Liver (tissue), 9 donors: ENCODE measurements around the gene TGM5. TPM values are rescaled to one million over a fixed set of nuclear protein-coding genes. Genes with fewer than 3 reads are reported as not detected.

Source experiments
- DNase-seq: peaks from one replicate; pipeline ENCODE4 v3.0.0-alpha.2; 2017; ENCODE audit warnings: low spot score
- H3K27ac ChIP-seq, 2 donors: one replicate each; pipeline ENCODE4 v1.7.0; 2013; ENCODE audit warnings: inconsistent platforms in 2 of 2, low read length in 2 of 2, control low read depth in 1 of 2, low read depth in 1 of 2, mild to moderate bottlenecking in 1 of 2
- H3K27me3 ChIP-seq, 4 donors: one replicate each; pipeline versions ENCODE4 v1.6.1 to v1.7.0; 2013; ENCODE audit warnings: low read length in 3 of 4, inconsistent platforms in 1 of 4, mild to moderate bottlenecking in 1 of 4, moderate library complexity in 1 of 4; ENCODE audit not compliant: control insufficient read depth in 4 of 4, insufficient read depth in 4 of 4
- H3K36me3 ChIP-seq, 4 donors: one replicate each; pipeline versions ENCODE4 v1.6.1 to v1.7.0; 2013; ENCODE audit warnings: low read length in 3 of 4, mild to moderate bottlenecking in 3 of 4, low read depth in 1 of 4, moderate library complexity in 1 of 4; ENCODE audit not compliant: control insufficient read depth in 4 of 4, insufficient read depth in 3 of 4
- H3K4me1 ChIP-seq, 4 donors: one replicate each; pipeline versions ENCODE4 v1.6.1 to v1.7.0; 2013; ENCODE audit warnings: low read length in 3 of 4, mild to moderate bottlenecking in 3 of 4, moderate library complexity in 1 of 4; ENCODE audit not compliant: control insufficient read depth in 4 of 4, insufficient read depth in 4 of 4
- H3K4me3 ChIP-seq, 3 donors: one replicate each; pipeline versions ENCODE4 v1.6.1 to v1.7.0; 2013; ENCODE audit warnings: low read length in 3 of 3, control low read depth in 1 of 3, low read depth in 1 of 3, mild to moderate bottlenecking in 1 of 3
- H3K9ac ChIP-seq, 2 donors: one replicate each; pipeline ENCODE4 v1.7.0; 2013; ENCODE audit warnings: low read length in 2 of 2, mild to moderate bottlenecking in 2 of 2, moderate library complexity in 2 of 2, control low read depth in 1 of 2, low read depth in 1 of 2
- H3K9me3 ChIP-seq, 4 donors: one replicate each; pipeline versions ENCODE4 v1.6.1 to v1.7.0; 2013; ENCODE audit warnings: low read length in 3 of 4; ENCODE audit not compliant: control insufficient read depth in 4 of 4
- EGR1 ChIP-seq, 2 donors: IDR thresholded peaks; 2 replicates each; pipeline ENCODE4 v1.6.1; 2016 to 2018; ENCODE audit warnings: antibody characterized with exemption in 2 of 2, low read depth in 2 of 2
- FOXA1 ChIP-seq: IDR thresholded peaks from 2 replicates; pipeline ENCODE4 v1.6.1; 2016; ENCODE audit warnings: antibody characterized with exemption
- FOXA2 ChIP-seq: IDR thresholded peaks from 2 replicates; pipeline ENCODE4 v1.6.1; 2016; ENCODE audit warnings: antibody characterized with exemption
- GABPA ChIP-seq, 2 donors: IDR thresholded peaks in 1 of 2; conservative IDR thresholded peaks in 1 of 2; 2 replicates each; pipeline ENCODE4 v1.6.1; 2016; ENCODE audit warnings: antibody characterized with exemption in 2 of 2, mild to moderate bottlenecking in 1 of 2, moderate library complexity in 1 of 2
- HNF4A ChIP-seq, 2 donors: conservative IDR thresholded peaks; 2 replicates each; pipeline ENCODE4 v1.6.1; 2016; ENCODE audit warnings: antibody characterized with exemption in 2 of 2, mild to moderate bottlenecking in 2 of 2
- HNF4G ChIP-seq: IDR thresholded peaks from 2 replicates; pipeline ENCODE4 v1.6.1; 2016; ENCODE audit warnings: antibody characterized with exemption
- JUND ChIP-seq, 2 donors: IDR thresholded peaks; 2 replicates each; pipeline ENCODE4 v1.6.1; 2016; ENCODE audit warnings: antibody characterized with exemption in 2 of 2
- NR2F2 ChIP-seq: IDR thresholded peaks from 2 replicates; pipeline ENCODE4 v1.6.1; 2016; ENCODE audit warnings: antibody characterized with exemption
- RAD21 ChIP-seq, 2 donors: IDR thresholded peaks; 2 replicates each; pipeline ENCODE4 v1.6.1; 2016; ENCODE audit warnings: antibody characterized with exemption in 2 of 2, mild to moderate bottlenecking in 2 of 2
- RXRA ChIP-seq, 2 donors: IDR thresholded peaks; 2 replicates each; pipeline ENCODE4 v1.6.1; 2017 to 2018; ENCODE audit warnings: antibody characterized with exemption in 2 of 2, mild to moderate bottlenecking in 1 of 2
- SP1 ChIP-seq: IDR thresholded peaks from 2 replicates; pipeline ENCODE4 v1.6.1; 2018; ENCODE audit warnings: antibody characterized with exemption, mild to moderate bottlenecking
- TAF1 ChIP-seq: conservative IDR thresholded peaks from 2 replicates; pipeline ENCODE4 v1.6.1; 2016; ENCODE audit warnings: antibody characterized with exemption, mild to moderate bottlenecking
- YY1 ChIP-seq: IDR thresholded peaks from 2 replicates; pipeline ENCODE4 v1.6.1; 2016; ENCODE audit warnings: antibody characterized with exemption, mild to moderate bottlenecking
- WGBS: extraction: QIAGEN DNeasy Blood & Tissue Kit; methylation state at CpG from one replicate; pipeline ENCODE4 v1.1.7; 2013; 5-methylcytosine and 5-hydroxymethylcytosine counted together
- polyA plus RNA-seq, 2 donors: library from polyadenylated mRNA; stranded (reverse) in 1 of 2; unstranded in 1 of 2; fragments of 200-250 nt in 1 of 2; fragments of >200 nt in 1 of 2; fragmentation: Nextera tagmentation in 1 of 2; extraction: Ambion mirVana in 1 of 2; gene quantifications; one replicate each; pipeline versions ENCODE4 v1.2.1 to v1.2.3, GENCODE V29; 2013 to 2015
- total RNA-seq, 2 donors: library from RNA; depleted of rRNA; stranded (reverse); fragments of >200 nt; gene quantifications; one replicate each; pipeline ENCODE4 v1.2.3, GENCODE V29; 2014
- TF ChIP-seq, protein P1 (sequence below): IDR thresholded peaks from 2 replicates; pipeline ENCODE4 v1.6.1; 2016; ENCODE audit warnings: antibody characterized with exemption, mild to moderate bottlenecking
- TF ChIP-seq, protein P2 (sequence below): fragments of 150-350 bp; IDR thresholded peaks from 2 replicates; pipeline ENCODE4 v1.5.1; 2017; ENCODE audit warnings: improper control_type of control experiment, low read depth, low read length; ENCODE audit not compliant: missing input control
- TF ChIP-seq, protein P3 (sequence below): IDR thresholded peaks from 2 replicates; pipeline ENCODE4 v1.6.1; 2016; ENCODE audit warnings: antibody characterized with exemption
- TF ChIP-seq, protein P4 (sequence below): IDR thresholded peaks from 2 replicates; pipeline ENCODE4 v1.6.1; 2016; ENCODE audit warnings: antibody characterized with exemption
- TF ChIP-seq, protein P5 (sequence below): IDR thresholded peaks from 2 replicates; pipeline ENCODE4 v1.6.1; 2016; ENCODE audit warnings: antibody characterized with exemption
- donor health status: healthy.
- donor health status: healthy.
- donor health status: healthy.
- donor health status: healthy.
- donor health status: healthy.

Gene TGM5
- total and polyA plus RNA-seq, 4 donors, result not detected

DNA sequence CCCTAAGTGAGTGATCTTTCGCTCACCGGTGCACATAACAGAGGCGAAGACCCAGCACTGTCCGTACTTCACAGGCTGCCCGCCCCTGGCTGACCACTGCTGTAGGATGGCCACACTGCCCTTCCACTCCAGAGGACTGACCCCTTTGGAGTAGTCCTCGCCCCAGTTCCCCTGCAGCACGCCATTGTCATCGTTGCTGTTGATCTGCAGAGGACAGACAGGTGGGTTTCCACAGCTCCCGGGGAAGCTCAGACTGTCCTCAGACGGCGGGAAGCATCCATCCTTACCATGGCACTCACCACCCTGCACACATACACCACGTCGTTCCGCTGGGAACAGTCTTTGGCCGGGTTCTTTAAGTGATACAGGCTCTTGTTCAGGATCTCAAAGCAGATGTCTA is 20.5 kb upstream of the TGM5 start:
- Histone ChIP-seq H3K4me3 (no peak overlapping the region), H3K9ac (no peak overlapping the region), H3K4me1 (no peaks in the 10 kb centered on the region), H3K27ac (no peak overlapping the region), H3K9me3 (no peaks in the 10 kb centered on the region), H3K27me3 (no peaks in the 10 kb centered on the region), H3K36me3 (no peaks in the 10 kb centered on the region)
- 65% methylated on average over 15 of the region's 15 CpGs for WGBS
- no peak for TF ChIP-seq JUND (IDR thresholded peaks at IDR 0.05)
- TF ChIP-seq, protein P1, sequence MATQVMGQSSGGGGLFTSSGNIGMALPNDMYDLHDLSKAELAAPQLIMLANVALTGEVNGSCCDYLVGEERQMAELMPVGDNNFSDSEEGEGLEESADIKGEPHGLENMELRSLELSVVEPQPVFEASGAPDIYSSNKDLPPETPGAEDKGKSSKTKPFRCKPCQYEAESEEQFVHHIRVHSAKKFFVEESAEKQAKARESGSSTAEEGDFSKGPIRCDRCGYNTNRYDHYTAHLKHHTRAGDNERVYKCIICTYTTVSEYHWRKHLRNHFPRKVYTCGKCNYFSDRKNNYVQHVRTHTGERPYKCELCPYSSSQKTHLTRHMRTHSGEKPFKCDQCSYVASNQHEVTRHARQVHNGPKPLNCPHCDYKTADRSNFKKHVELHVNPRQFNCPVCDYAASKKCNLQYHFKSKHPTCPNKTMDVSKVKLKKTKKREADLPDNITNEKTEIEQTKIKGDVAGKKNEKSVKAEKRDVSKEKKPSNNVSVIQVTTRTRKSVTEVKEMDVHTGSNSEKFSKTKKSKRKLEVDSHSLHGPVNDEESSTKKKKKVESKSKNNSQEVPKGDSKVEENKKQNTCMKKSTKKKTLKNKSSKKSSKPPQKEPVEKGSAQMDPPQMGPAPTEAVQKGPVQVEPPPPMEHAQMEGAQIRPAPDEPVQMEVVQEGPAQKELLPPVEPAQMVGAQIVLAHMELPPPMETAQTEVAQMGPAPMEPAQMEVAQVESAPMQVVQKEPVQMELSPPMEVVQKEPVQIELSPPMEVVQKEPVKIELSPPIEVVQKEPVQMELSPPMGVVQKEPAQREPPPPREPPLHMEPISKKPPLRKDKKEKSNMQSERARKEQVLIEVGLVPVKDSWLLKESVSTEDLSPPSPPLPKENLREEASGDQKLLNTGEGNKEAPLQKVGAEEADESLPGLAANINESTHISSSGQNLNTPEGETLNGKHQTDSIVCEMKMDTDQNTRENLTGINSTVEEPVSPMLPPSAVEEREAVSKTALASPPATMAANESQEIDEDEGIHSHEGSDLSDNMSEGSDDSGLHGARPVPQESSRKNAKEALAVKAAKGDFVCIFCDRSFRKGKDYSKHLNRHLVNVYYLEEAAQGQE, result no peak
- no peak for TF ChIP-seq FOXA2
- no peak for TF ChIP-seq TAF1
- TF ChIP-seq EGR1 (IDR thresholded peaks at IDR 0.05; ENCODE audit: low read depth in 2 of 2), result no peak
- TF ChIP-seq, protein P2, sequence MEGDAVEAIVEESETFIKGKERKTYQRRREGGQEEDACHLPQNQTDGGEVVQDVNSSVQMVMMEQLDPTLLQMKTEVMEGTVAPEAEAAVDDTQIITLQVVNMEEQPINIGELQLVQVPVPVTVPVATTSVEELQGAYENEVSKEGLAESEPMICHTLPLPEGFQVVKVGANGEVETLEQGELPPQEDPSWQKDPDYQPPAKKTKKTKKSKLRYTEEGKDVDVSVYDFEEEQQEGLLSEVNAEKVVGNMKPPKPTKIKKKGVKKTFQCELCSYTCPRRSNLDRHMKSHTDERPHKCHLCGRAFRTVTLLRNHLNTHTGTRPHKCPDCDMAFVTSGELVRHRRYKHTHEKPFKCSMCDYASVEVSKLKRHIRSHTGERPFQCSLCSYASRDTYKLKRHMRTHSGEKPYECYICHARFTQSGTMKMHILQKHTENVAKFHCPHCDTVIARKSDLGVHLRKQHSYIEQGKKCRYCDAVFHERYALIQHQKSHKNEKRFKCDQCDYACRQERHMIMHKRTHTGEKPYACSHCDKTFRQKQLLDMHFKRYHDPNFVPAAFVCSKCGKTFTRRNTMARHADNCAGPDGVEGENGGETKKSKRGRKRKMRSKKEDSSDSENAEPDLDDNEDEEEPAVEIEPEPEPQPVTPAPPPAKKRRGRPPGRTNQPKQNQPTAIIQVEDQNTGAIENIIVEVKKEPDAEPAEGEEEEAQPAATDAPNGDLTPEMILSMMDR, result no peak
- no peak for TF ChIP-seq NR2F2
- no peak for TF ChIP-seq HNF4A (conservative IDR thresholded peaks at IDR 0.05)
- TF ChIP-seq YY1, result no peak
- no peak for TF ChIP-seq RXRA (IDR thresholded peaks at IDR 0.05)
- no peak for TF ChIP-seq FOXA1
- TF ChIP-seq, protein P3, sequence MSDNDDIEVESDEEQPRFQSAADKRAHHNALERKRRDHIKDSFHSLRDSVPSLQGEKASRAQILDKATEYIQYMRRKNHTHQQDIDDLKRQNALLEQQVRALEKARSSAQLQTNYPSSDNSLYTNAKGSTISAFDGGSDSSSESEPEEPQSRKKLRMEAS, result no peak
- TF ChIP-seq, protein P4, sequence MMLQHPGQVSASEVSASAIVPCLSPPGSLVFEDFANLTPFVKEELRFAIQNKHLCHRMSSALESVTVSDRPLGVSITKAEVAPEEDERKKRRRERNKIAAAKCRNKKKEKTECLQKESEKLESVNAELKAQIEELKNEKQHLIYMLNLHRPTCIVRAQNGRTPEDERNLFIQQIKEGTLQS, result no peak
- no peak for TF ChIP-seq GABPA (IDR thresholded peaks at IDR 0.05 in 1 of 2, conservative IDR thresholded peaks at IDR 0.05 in 1 of 2)
- no peak for TF ChIP-seq HNF4G
- no peak for TF ChIP-seq RAD21 (IDR thresholded peaks at IDR 0.05)
- TF ChIP-seq SP1, result no peak
- TF ChIP-seq, protein P5, sequence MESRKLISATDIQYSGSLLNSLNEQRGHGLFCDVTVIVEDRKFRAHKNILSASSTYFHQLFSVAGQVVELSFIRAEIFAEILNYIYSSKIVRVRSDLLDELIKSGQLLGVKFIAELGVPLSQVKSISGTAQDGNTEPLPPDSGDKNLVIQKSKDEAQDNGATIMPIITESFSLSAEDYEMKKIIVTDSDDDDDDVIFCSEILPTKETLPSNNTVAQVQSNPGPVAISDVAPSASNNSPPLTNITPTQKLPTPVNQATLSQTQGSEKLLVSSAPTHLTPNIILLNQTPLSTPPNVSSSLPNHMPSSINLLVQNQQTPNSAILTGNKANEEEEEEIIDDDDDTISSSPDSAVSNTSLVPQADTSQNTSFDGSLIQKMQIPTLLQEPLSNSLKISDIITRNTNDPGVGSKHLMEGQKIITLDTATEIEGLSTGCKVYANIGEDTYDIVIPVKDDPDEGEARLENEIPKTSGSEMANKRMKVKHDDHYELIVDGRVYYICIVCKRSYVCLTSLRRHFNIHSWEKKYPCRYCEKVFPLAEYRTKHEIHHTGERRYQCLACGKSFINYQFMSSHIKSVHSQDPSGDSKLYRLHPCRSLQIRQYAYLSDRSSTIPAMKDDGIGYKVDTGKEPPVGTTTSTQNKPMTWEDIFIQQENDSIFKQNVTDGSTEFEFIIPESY, result no peak
- DNase-seq, result no peak

DNA sequence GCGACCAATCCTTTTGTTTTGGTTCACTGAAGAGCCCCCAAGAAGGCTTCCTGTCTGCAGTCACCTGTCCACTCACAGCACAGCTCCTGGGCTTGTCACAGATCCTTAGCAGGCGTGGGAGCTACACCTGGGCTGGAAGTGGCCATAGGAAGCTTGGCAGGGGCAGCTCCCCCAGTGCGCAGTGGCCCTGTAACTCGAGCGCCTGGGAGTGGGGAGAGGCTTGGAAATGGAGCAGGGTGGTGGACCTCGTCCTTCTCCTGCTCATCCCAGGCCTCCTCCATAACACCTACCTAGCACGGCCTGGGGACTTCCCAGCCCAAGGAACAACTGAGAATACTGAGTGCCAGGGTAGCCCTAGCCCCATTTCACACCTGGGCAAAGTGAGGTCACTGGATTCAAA is 19.3 kb upstream of the TGM5 start:
- Histone ChIP-seq H3K4me1 (no peaks in the 10 kb centered on the region), H3K27me3 (no peaks in the 10 kb centered on the region), H3K27ac (no peak overlapping the region), H3K9me3 (no peaks in the 10 kb centered on the region), H3K36me3 (no peaks in the 10 kb centered on the region), H3K9ac (no peak overlapping the region), H3K4me3 (no peak overlapping the region)
- no peak for TF ChIP-seq HNF4A (conservative IDR thresholded peaks at IDR 0.05)
- TF ChIP-seq TAF1, result no peak
- no peak for TF ChIP-seq SP1
- TF ChIP-seq, protein P4, result no peak
- no peak for TF ChIP-seq RAD21 (IDR thresholded peaks at IDR 0.05)
- TF ChIP-seq RXRA (IDR thresholded peaks at IDR 0.05), result no peak
- no peak for TF ChIP-seq EGR1 (IDR thresholded peaks at IDR 0.05; ENCODE audit: low read depth in 2 of 2)
- TF ChIP-seq FOXA2, result no peak
- WGBS, result 62% methylated on average over 7 of the region's 7 CpGs
- no peak for DNase-seq
